CD4-positive, alpha-beta memory T cell (primary cell): ENCODE results near the gene PCNX3. TPM values are rescaled to one million over a fixed set of nuclear protein-coding genes. Genes with fewer than 3 reads are reported as not detected.

Source experiments
- CTCF ChIA-PET: fragments of 350-600 bp; sonication (Branson Sonifier 250); formaldehyde crosslinking; loops from one replicate; lab custom pipeline; 2021; ENCODE audit warnings: inconsistent platforms; ENCODE audit not compliant: partially characterized antibody; lab: Charles Lee
- POLR2A ChIA-PET: fragments of 350-600 bp; sonication (Branson Sonifier 250); formaldehyde crosslinking; loops from one replicate; lab custom pipeline; 2021; ENCODE audit not compliant: partially characterized antibody; lab: Charles Lee
- DNase-seq, 5 donors: peaks; one replicate each; pipeline versions ENCODE4 v3.0.0 to v3.0.0-alpha.2; 2020 to 2022; ENCODE audit warnings: mixed read lengths in 1 of 5
- H3K27ac ChIP-seq: one replicate; pipeline ENCODE4 v1.7.0; 2013; ENCODE audit warnings: low read depth, low read length
- H3K27me3 ChIP-seq: 2 replicates; pipeline ENCODE4 v1.7.0; 2013; ENCODE audit warnings: mild to moderate bottlenecking, low read length, moderate library complexity; ENCODE audit not compliant: insufficient read depth
- H3K36me3 ChIP-seq: 2 replicates; pipeline ENCODE4 v1.7.0; 2013; ENCODE audit warnings: mild to moderate bottlenecking, low read length, moderate library complexity; ENCODE audit not compliant: insufficient read depth
- H3K4me1 ChIP-seq: 2 replicates; pipeline ENCODE4 v1.7.0; 2013; ENCODE audit warnings: mild to moderate bottlenecking, low read length, moderate library complexity; ENCODE audit not compliant: insufficient read depth
- H3K4me3 ChIP-seq, 2 donors: one replicate each; pipeline ENCODE4 v1.7.0; 2013; ENCODE audit warnings: low read length in 2 of 2, mild to moderate bottlenecking in 1 of 2
- H3K9me3 ChIP-seq, 2 donors: one replicate each; pipeline ENCODE4 v1.7.0; 2013; ENCODE audit warnings: low read length in 2 of 2, control low read depth in 1 of 2; ENCODE audit not compliant: control insufficient read depth in 1 of 2
- H3K27ac Mint-ChIP-seq, 7 donors: one replicate each; pipeline ENCODE4 v1.8.0; 2020 to 2021; ENCODE audit warnings: mixed read lengths in 7 of 7, mild to moderate bottlenecking in 6 of 7, inconsistent platforms in 3 of 7, moderate library complexity in 3 of 7
- H3K27me3 Mint-ChIP-seq, 2 donors: one replicate each; pipeline ENCODE4 v1.8.0; 2020 to 2021; ENCODE audit warnings: mixed read lengths in 2 of 2
- H3K36me3 Mint-ChIP-seq, 2 donors: one replicate each; pipeline ENCODE4 v1.8.0; 2020 to 2021; ENCODE audit warnings: mixed read lengths in 2 of 2, inconsistent platforms in 1 of 2, mild to moderate bottlenecking in 1 of 2
- H3K4me1 Mint-ChIP-seq, 4 donors: one replicate each; pipeline ENCODE4 v1.8.0; 2020 to 2021; ENCODE audit warnings: mixed read lengths in 4 of 4, mild to moderate bottlenecking in 1 of 4
- H3K4me3 Mint-ChIP-seq, 8 donors: one replicate each; pipeline ENCODE4 v1.8.0; 2020 to 2021; ENCODE audit warnings: mixed read lengths in 8 of 8, mild to moderate bottlenecking in 7 of 8, moderate library complexity in 6 of 8, inconsistent platforms in 3 of 8
- H3K9me3 Mint-ChIP-seq, 8 donors: one replicate each; pipeline ENCODE4 v1.8.0; 2020 to 2021; ENCODE audit warnings: mixed read lengths in 8 of 8, mild to moderate bottlenecking in 5 of 8, inconsistent platforms in 3 of 8, moderate library complexity in 1 of 8
- intact Hi-C: fragments of 100-400 bp; cut with micrococcal nuclease; formaldehyde crosslinking; loops from one replicate; pipeline ENCODE4 v1.15.1; 2023
- polyA plus RNA-seq, 2 donors: library from polyadenylated mRNA; unstranded; fragments of 300-500 nt; fragmentation: Illumina TruSeq; gene quantifications; one replicate each; pipeline ENCODE4 v1.2.3, GENCODE V29; 2021
- total RNA-seq, 2 experiments: library from RNA; stranded (reverse); gene quantifications; one replicate each; pipeline ENCODE4 v1.2.3, GENCODE V29; 2021

PCNX3 gene
- total and polyA plus RNA-seq, 4 experiments from 2014 or later = 0.41 to 66.3 (median 34.8) TPM

DNA sequence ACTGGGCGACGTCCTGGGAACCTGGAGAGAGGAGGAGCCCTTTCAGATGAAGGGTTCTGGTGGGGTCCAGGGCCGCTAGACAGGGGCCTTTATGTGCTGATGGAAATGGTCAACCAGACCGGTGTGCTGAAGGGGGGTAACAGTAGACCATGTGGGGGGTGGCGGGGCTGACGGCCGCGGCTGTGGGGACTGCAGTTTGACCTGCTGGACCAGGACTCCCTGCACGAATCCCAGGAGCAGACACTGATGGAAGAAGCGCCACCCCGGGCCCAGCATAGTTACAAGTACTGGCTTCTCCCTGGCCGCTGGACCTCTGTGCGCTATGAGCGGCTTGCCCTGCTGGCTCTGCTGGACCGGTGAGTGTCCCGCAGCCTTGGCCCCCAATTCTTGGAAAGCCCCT is 6.4 kb downstream of the PCNX3 start:
- H3K4me1 Mint-ChIP-seq = peaks cover 8 to 40% (median 10%) of the 10 kb centered on the region in 4 donors
- Histone ChIP-seq H3K4me1 (peaks cover 6% of the 10 kb centered on the region), H3K4me3 (no peak overlapping the region), H3K36me3 (peaks cover 73% of the 10 kb centered on the region), H3K9me3 (no peaks in the 10 kb centered on the region), H3K27me3 (no peaks in the 10 kb centered on the region), H3K27ac (no peak overlapping the region)
- H3K36me3 Mint-ChIP-seq = peaks cover under 1 to 55% of the 10 kb centered on the region in 2 donors
- ChIA-PET POLR2A (interaction anchor here (1.2 to 4.6 kb wide), 2 partner anchors 17 to 30 kb away, joined by 3 to 34 read pairs; partner anchors contain the start of gene SIPA1), CTCF (no interaction called here)
- H3K27me3 Mint-ChIP-seq = no peaks in the 10 kb centered on the region
- H3K4me3 Mint-ChIP-seq = no peak overlapping the region
- DNase-seq = no peak
- H3K9me3 Mint-ChIP-seq = no peaks in the 10 kb centered on the region
- intact Hi-C loops = no loop called here
- peak overlapping the region in 1 of 7 donors; percentile 2 for H3K27ac Mint-ChIP-seq

DNA sequence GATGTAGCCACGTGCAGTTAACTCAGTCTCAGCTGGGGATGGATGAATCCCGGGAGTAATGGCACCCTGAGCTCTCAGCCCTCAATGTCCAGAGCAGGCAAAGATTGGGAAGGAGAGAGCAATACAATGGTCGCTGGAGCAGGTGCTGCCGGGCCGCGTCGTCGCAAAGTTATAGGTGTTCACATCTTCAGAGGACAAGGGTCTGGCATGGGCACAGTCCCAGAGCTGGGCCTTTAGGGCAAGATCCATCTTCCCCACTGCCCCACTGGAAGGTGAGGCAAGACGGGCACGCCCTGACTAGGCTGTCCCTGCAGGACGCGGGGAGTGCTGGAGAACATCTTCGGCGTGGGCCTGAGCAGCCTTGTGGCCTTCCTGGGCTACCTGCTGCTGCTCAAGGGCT is 7.6 kb downstream of the PCNX3 start:
- ChIA-PET POLR2A (interaction anchor here (0.7 to 4.6 kb wide), 4 partner anchors 16 to 30 kb away, joined by 3 to 34 read pairs (median 3); partner anchors contain the start of gene SIPA1), CTCF (interaction anchor here (1.1 kb wide), 2 partner anchors 16 to 148 kb away, joined by 3 read pairs; no protein-coding TSS in a partner anchor)
- Mint-ChIP-seq H3K4me1 (peaks cover 6 to 30% (median 8%) of the 10 kb centered on the region in 4 donors), H3K27me3 (no peaks in the 10 kb centered on the region), H3K36me3 (peaks cover 0 to 61% of the 10 kb centered on the region in 2 donors), H3K9me3 (no peaks in the 10 kb centered on the region), H3K27ac (peak overlapping the region in 2 of 7 donors; percentile 18 to 66), H3K4me3 (no peak overlapping the region)
- Histone ChIP-seq H3K4me3 (no peak overlapping the region), H3K4me1 (no peaks in the 10 kb centered on the region), H3K27me3 (no peaks in the 10 kb centered on the region), H3K27ac (no peak overlapping the region), H3K9me3 (no peaks in the 10 kb centered on the region), H3K36me3 (peaks cover 73% of the 10 kb centered on the region)
- intact Hi-C loops = no loop called here
- no peak for DNase-seq

DNA sequence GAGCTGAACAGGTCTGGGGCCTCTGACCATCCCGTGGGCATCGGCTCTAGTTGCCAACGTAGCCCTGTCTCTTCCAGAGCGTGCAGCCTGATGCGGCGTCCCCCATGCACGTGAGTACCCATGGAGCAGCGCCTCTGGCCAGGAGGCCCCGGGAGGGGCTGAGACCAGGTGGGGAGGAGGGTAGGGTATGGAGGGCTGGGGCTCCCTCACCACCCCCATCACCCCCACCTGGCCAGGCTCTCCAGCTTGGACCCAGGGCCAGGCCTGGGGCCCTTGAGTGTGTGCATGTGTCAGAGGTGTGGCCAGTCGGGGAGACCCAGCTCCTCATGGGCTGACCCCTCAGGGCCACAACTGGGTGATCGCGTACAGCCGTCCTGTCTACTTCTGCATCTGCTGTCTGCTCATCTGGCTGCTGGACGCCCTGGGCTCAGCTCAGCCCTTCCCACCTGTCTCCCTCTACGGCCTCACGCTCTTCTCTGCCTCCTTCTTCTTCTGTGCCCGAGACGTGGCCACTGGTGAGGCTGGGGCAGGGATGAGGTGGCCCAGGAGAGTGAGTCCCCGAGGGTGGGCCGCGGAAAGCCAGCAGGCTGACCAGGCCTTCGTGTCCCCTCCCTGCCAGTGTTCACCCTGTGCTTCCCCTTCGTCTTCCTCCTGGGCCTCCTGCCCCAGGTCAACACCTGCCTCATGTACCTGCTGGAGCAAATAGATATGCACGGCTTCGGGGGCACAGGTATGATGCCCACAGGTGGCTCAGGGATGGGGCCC is 8.5 kb downstream of the PCNX3 start:
- H3K9me3 ChIP-seq = no peaks in the 10 kb centered on the region
- H3K4me3 ChIP-seq = no peak overlapping the region
- no peaks in the 10 kb centered on the region for H3K27me3 Mint-ChIP-seq
- H3K9me3 Mint-ChIP-seq = no peaks in the 10 kb centered on the region
- no peak for DNase-seq
- H3K4me1 ChIP-seq = no peaks in the 10 kb centered on the region
- POLR2A ChIA-PET = interaction anchor here (0.7 to 4.6 kb wide), 5 partner anchors 7 to 29 kb away, joined by 3 to 34 read pairs (median 3); partner anchors contain the start of gene SIPA1
- H3K36me3 ChIP-seq = peaks cover 71% of the 10 kb centered on the region
- CTCF ChIA-PET = interaction anchor here (1.1 to 3.4 kb wide), 4 partner anchors 14 to 147 kb away, joined by 3 to 19 read pairs (median 3); partner anchors contain the start of gene SIPA1
- intact Hi-C loops = no loop called here
- H3K36me3 Mint-ChIP-seq = peaks cover under 1 to 61% of the 10 kb centered on the region in 2 donors
- H3K4me1 Mint-ChIP-seq = peaks cover 6 to 23% (median 8%) of the 10 kb centered on the region in 4 donors
- no peak overlapping the region for H3K27ac ChIP-seq
- H3K27me3 ChIP-seq = no peaks in the 10 kb centered on the region
- peak overlapping the region in 1 of 7 donors; percentile 77 for H3K27ac Mint-ChIP-seq
- H3K4me3 Mint-ChIP-seq = no peak overlapping the region

DNA sequence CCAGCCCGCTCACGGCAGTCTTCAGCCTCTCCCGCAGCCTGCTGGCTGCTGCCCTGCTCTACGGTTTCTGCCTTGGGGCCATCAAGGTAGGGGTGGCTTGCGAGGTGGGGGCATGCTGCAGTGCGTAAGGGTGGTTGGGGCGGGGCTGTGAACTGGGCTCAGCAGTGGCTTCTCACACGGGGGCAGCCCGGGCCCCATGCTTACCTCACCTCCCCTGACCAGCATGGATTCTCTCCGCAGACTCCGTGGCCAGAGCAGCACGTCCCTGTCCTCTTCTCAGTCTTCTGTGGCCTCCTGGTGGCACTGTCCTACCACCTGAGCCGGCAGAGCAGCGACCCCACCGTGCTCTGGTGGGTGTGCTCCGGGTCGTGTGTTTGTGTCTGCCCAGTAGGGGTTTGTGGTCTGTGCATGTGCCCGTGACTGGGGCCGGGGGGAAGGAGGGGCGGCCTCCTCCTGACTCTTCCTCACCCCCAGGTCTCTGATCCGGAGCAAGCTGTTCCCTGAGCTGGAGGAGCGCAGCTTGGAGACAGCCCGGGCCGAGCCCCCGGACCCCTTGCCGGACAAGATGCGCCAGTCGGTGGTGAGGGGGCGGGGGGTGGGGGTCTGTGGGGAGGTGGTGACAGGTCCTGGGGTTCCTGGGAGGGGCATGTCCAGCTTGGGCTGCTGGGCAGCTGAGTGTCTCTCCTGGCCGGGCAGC is 9.5 kb downstream of the PCNX3 start:
- no peaks in the 10 kb centered on the region for H3K4me1 ChIP-seq
- Mint-ChIP-seq H3K27ac (peak overlapping the region in 2 of 7 donors; percentile 43 to 68), H3K4me1 (peaks cover 6 to 18% (median 6%) of the 10 kb centered on the region in 4 donors), H3K9me3 (no peaks in the 10 kb centered on the region), H3K4me3 (no peak overlapping the region), H3K36me3 (peaks cover 5 to 59% of the 10 kb centered on the region in 2 donors), H3K27me3 (no peaks in the 10 kb centered on the region)
- ChIA-PET CTCF (interaction anchor here (0.8 to 3.4 kb wide), 14 partner anchors 8 to 194 kb away, joined by 3 to 19 read pairs (median 5); partner anchors contain the start of genes KAT5, RELA and SIPA1), POLR2A (interaction anchor here (1.0 to 2.4 kb wide), 9 partner anchors 8 to 96 kb away, joined by 3 to 19 read pairs (median 6); partner anchors contain the start of genes MAP3K11, PCNX3, RELA and SIPA1)
- H3K36me3 ChIP-seq = peaks cover 71% of the 10 kb centered on the region
- H3K27me3 ChIP-seq = no peaks in the 10 kb centered on the region
- H3K4me3 ChIP-seq = no peak overlapping the region
- intact Hi-C loops = no loop called here
- H3K27ac ChIP-seq = no peak overlapping the region
- no peak for DNase-seq
- no peaks in the 10 kb centered on the region for H3K9me3 ChIP-seq

DNA sequence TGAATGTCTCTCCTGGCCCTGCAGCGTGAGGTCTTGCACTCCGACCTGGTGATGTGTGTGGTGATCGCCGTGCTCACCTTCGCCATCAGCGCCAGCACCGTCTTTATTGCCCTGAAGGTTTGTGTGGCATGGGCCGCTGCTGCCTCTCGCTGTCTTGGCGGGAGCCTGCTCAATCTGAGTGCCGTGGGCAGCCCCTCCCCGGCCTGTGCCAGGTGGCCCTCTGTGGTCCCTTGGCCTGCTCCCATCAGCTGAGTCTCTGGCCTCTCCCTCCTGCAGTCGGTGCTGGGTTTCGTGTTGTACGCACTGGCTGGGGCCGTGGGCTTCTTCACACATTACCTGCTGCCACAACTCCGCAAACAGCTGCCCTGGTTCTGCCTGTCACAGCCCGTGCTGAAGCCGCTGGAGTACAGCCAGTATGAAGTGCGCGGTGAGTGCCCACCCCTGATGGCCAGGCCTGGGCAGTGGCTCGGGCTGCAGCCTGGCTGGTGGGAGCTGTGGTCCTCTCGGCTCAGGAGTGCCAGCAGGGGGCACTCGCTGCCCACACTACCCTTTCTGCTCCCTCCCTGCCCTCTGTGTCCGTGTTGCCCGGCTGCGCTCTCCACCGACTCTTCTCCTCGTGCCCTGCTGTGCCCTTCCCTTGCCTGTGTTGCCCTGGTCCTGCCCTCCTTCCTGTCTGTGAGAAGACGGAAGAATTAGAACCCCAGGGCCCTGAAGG is 10.2 kb downstream of the PCNX3 start:
- H3K4me1 ChIP-seq = no peaks in the 10 kb centered on the region
- peak overlapping the region in 3 of 7 donors; percentile 60 to 85 (median 73) for H3K27ac Mint-ChIP-seq
- CTCF ChIA-PET = interaction anchor here (0.6 to 3.4 kb wide), 20 partner anchors 9 to 193 kb away, joined by 3 to 19 read pairs (median 4); partner anchors contain the start of genes KAT5, PCNX3, RELA and SIPA1
- H3K9me3 ChIP-seq = no peaks in the 10 kb centered on the region
- DNase-seq = peak in 4 of 5 donors; percentile 57 to 65 (median 62)
- no peak overlapping the region for H3K4me3 ChIP-seq
- peaks cover 5 to 62% of the 10 kb centered on the region in 2 donors for H3K36me3 Mint-ChIP-seq
- no peak overlapping the region for H3K27ac ChIP-seq
- no peak overlapping the region for H3K4me3 Mint-ChIP-seq
- peaks cover 73% of the 10 kb centered on the region for H3K36me3 ChIP-seq
- H3K9me3 Mint-ChIP-seq = no peaks in the 10 kb centered on the region
- no peaks in the 10 kb centered on the region for H3K27me3 ChIP-seq
- POLR2A ChIA-PET = interaction anchor here (0.6 to 2.4 kb wide), 11 partner anchors 9 to 193 kb away, joined by 3 to 19 read pairs (median 6); partner anchors contain the start of genes MAP3K11, PCNX3, RELA and SIPA1
- peaks cover 6 to 18% (median 6%) of the 10 kb centered on the region in 4 donors for H3K4me1 Mint-ChIP-seq
- no peaks in the 10 kb centered on the region for H3K27me3 Mint-ChIP-seq
- intact Hi-C loops = loop anchor here (1.0 kb wide), 2 partner anchors 38 to 81 kb away; no protein-coding TSS in a partner anchor

DNA sequence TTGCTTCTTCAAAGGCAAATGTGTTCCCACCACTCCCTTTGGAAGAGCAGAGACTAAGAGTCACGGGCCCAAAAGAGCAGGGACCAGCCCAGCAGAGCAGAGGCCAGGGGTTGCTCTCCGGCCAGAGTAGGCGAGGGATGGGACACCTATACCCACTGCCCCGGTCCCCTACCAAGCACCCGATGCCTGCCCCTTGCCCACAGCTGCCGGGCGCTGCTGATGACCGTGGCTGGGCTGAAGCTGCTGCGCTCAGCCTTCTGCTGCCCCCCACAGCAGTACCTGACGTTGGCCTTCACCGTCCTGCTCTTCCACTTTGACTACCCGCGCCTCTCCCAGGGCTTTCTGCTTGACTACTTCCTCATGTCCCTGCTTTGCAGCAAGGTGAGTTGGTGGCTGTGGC is 11.6 kb downstream of the PCNX3 start:
- Mint-ChIP-seq H3K27me3 (no peaks in the 10 kb centered on the region), H3K9me3 (no peaks in the 10 kb centered on the region), H3K4me3 (no peak overlapping the region), H3K27ac (peak overlapping the region in 1 of 7 donors; percentile 29), H3K4me1 (peaks cover 5 to 14% (median 6%) of the 10 kb centered on the region in 4 donors), H3K36me3 (peaks cover 5 to 60% of the 10 kb centered on the region in 2 donors)
- no peaks in the 10 kb centered on the region for H3K9me3 ChIP-seq
- H3K4me3 ChIP-seq = no peak overlapping the region
- H3K27me3 ChIP-seq = no peaks in the 10 kb centered on the region
- intact Hi-C loops = no loop called here
- H3K4me1 ChIP-seq = no peaks in the 10 kb centered on the region
- no peak overlapping the region for H3K27ac ChIP-seq
- H3K36me3 ChIP-seq = peaks cover 68% of the 10 kb centered on the region
- ChIA-PET CTCF (interaction anchor here (1.1 to 3.4 kb wide), 10 partner anchors 11 to 190 kb away, joined by 3 to 19 read pairs (median 6); partner anchors contain the start of genes RELA and SIPA1), POLR2A (interaction anchor here (0.7 to 2.4 kb wide), 6 partner anchors 10 to 1342 kb away, joined by 3 to 12 read pairs (median 6); partner anchors contain the start of genes MAP3K11, PCNX3, RELA and SIPA1)
- no peak for DNase-seq
